Endometrial microvascular endothelial cells (primary cell): ENCODE data around the gene PI4KB. TPM values are rescaled to one million over a fixed set of nuclear protein-coding genes. Genes with fewer than 3 reads are reported as not detected.

Source experiments
- in situ Hi-C: cut with HindIII; loops from 2 replicates; pipeline ENCODE4 v1.10.0; 2017; ENCODE audit warnings: low sequenced_read_pairs, low pct_unique_long_range_greater_than_20kb; ENCODE audit errors: inconsistent ontology term
- total RNA-seq: library from RNA; depleted of rRNA; stranded (reverse); fragments of >200 nt; gene quantifications from one replicate; pipeline ENCODE4 v1.2.3, GENCODE V29; 2015; ENCODE audit errors: inconsistent ontology term

The PI4KB gene
- total RNA-seq, 1 donor from 2014 or later, result 49.6 TPM

DNA sequence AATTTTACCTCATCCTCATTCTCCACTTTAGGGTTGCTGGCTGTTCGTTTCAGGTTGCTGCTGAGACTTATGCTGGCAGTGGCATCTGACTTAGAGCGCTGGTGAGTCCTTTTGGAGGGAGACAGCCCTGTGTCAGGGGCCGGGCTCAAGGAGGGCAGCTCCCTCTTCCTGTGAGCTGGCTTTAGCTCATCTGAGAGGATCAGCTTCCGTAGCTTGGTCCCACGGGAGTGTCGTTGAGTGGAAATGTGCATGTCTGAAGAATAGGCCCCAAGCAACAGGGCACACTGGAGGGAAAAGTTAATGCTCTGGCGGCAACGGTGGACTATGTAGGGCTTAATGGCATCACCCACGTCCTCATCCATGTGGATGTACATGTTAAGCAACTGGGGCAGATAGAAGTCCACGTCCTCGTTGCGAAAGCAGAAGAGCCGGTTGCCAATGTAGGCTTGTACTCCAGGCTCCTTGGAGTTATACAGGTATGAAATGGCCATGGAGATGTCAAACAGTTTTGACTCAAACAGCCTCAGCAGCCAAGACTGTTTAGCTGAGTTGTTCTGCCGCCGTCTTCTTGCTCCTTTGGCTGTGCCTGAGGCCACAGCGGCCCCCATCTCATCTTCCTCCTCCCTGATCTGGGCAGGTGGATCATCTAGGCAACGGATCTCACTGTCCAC is 11.5 kb downstream of the PI4KB start:
- in situ Hi-C loops, result no loop called here

DNA sequence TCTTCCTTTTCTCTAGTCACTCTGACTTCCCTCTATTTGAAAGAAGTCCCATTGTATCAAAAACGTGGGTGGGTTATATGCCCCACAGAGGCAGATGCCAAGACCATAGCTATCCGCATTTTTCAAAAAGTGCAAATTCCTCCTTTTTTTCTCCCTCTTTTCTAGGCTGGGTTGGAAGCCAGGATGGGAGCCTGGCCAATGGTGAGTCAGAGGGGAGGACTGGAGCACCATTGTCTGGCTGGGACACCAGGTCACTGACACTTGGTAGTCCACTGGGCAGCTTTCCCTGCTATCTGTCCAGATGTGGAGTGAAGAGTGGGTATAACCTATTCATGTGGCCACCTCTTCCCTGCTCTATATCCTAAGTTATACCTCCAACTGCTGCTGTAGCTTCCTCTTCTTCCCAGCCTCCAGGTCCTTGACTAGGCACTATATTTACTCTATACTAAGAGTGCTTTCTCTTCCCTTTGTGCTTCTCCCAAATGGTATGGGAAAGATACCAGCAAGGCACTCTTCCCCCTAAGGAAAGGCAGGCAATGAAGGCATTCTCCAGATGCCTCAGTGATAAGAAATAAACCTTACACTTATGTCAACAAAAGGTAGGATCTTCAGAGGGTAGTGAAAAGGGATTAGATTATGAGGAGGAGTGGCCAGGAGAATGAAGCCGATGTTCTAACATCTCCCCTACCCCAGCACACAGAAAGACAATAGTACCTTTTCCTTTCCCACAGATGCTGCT is 12.9 kb downstream of the PI4KB start:
- in situ Hi-C loops, result no loop called here

DNA sequence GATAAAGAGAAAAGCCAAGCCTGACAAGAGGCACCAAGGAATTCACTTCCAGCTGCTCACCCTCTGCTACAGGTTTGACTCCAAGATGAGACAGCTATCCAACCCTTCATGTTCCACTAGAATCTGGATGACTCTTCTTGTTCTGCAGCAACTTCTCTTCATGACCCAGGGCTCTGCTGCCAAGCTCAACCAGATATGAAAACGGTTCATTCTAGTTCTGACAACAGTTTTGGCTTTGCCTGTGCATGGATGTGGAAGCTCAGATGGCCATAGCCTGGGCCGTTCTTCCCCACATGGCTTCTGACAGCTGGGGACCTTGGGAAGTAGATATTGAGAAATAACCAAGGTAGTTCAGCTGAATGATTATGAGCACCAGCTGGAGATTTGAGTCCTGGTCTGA is 13.7 kb downstream of the PI4KB start:
- in situ Hi-C loops, result no loop called here

DNA sequence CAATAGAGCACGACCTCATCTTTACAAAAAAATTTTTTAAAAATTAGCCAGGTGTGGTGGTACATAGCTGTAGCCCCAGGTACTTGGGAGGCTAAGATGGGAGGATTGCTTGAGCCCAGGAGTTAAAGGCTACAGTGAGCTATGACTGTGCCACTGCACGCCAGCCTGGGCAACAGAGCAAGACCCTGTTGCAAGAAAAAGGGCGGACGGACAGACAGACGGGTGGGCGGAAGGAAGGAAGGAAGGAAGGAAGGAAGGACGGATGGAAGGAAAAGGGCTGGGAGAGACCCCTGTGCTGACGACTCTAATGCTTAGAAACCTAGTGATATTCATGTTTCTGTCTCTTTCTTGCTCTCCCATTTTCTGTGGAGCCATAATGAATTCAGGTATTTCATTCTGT is 14.4 kb downstream of the PI4KB start:
- in situ Hi-C loops, result no loop called here

DNA sequence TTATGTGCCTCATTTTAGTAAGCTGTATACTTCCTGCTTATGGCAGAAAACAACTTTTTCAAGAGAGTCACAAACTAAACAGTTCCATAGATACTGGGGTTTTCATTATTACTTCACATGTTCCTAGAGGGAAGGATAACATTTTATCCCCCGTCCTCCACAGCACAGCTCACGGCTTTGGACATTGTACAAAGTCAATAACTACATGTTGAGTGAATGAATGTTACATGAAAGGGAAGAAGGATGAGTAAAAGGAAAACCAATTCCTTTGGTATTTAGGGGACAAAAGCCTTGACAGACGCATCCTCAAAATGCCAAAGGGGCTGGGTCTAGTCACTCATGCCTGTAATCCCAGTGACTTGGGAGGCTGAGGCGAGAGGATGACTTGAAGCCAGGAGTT is 14.8 kb downstream of the PI4KB start:
- in situ Hi-C loops, result no loop called here

DNA sequence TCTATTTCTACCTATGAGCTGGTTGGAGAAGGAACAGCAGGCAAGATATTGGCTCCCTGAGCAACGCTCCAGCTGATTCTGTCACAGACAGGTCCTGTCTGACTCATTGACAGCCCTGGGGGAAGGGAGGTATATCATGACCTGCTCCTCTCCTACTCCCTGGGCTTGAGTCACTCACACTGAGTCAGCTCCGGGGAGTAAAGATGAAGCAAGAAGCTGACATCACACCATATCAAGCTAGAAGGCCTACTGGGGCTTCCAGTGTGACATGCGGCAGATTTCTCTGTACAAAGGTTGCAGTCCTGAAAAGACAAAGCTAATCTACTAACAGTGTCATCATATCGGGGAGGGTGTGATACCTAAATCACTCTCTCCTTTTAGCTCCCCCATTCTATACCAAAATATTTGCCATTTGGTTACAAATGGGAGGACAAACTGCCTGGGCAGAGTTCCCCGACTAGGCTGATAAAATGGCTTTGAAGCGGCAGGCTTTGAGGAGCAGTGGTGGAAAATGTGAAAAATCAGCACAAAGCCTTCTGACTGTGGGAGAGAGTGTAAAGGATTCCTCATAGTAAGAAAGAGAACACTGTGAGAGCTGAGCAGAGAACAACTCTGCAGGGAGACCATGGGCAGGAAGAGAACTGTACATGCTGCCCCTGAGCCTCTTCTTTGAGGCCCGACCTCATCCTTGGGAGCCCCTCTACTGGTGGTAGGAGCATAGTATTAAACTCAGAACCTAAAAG is 15.5 kb downstream of the PI4KB start:
- in situ Hi-C loops, result no loop called here

DNA sequence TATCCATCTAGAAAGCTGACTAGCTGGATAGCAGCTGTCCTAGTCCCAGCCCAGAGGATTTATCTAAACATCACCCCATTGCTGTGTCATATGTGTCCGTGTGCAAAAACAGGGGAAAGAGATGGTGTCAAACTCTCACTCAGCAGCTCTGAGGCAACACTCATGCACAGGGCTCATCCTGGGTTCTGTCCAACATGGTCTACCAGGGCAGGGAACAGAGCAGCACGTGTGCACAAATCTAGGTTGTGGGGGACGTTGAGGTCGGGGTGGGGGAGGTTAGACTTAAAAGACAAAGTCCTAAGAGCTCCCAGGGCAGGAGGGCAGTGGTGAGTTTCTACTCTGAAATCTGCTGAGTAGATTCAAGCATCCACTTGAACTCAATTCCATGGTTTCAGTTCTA is 16.2 kb downstream of the PI4KB start:
- in situ Hi-C loops, result no loop called here

DNA sequence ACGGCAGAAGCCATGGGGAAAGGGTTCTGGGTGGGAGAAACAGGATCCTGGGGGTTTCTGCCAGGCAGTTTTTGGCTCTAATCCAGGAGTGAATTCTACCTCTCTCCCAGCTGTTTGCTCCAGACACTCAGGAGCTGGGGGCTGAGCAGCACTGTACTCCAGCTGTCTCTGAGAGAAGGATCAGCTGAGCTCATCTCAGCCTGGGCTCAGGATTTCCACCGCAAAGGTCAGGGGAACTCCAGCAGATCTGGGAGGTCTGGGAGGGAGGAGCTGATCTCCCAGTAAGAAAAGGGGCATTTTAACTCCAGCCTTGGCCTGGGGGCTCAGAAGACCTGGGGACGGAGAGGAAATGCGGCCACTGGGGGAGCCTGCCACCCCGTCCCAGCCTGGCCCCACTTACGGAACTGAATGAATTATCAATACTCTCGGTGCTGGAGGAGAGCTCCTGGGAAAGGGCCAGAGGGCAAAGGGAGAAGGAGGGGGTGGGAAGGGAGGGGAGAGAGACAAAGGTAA is 17.3 kb downstream of the PI4KB start:
- in situ Hi-C loops, result no loop called here

DNA sequence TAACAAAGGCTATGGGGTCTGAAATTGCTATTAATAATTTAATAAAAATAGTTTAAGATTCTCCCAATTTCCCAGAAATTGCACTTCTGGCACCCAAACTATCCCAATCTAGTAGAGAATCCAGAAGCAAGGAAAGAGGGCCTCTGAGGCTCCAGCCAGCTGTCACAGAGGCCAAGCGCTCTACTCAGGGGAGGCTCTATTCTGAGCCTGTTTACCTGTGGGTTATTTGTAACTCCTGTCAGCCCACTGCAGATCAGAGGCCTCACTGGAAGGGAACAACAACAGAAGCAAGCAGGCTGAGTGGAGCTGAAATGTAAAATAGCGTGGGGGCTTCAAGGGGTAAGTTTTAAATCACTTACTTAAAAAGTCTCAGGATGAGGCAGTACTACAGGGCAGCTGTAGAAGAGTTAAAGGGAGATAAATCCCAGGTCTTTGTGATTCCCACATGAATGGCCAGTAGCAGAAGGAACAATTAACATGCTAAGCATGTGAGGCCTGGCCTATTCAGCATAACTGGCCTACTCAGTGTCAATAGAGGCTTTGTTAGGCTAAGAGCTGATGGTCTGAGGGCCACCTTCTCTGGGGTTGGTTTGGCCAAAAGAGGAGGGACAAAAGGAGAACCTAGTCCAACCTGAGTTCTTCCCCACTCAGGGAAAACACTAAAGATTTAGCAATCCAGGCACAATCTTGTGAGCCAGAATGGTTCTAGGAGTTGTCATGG is 32.3 kb downstream of the PI4KB start:
- in situ Hi-C loops, result no loop called here

DNA sequence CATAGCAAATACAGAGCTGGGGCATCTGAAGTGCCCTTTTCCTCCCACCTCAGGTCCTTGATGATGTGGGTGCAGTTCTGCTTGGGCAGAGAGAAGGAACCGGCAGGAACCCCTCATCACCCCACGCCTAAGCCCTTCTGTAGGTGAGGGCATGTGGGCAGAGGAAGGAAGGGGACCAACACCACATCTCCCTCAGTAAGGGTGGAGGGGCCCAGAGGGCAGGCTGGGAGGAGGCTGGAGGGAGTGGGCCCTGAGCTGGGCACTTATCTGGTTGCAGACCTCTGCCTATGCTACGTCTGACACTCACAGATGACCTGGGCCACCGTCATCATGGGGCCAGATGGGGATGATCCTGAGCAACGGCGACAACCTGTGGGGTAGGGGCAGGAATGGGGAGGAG is 34.1 kb downstream of the PI4KB start:
- in situ Hi-C loops, result no loop called here

DNA sequence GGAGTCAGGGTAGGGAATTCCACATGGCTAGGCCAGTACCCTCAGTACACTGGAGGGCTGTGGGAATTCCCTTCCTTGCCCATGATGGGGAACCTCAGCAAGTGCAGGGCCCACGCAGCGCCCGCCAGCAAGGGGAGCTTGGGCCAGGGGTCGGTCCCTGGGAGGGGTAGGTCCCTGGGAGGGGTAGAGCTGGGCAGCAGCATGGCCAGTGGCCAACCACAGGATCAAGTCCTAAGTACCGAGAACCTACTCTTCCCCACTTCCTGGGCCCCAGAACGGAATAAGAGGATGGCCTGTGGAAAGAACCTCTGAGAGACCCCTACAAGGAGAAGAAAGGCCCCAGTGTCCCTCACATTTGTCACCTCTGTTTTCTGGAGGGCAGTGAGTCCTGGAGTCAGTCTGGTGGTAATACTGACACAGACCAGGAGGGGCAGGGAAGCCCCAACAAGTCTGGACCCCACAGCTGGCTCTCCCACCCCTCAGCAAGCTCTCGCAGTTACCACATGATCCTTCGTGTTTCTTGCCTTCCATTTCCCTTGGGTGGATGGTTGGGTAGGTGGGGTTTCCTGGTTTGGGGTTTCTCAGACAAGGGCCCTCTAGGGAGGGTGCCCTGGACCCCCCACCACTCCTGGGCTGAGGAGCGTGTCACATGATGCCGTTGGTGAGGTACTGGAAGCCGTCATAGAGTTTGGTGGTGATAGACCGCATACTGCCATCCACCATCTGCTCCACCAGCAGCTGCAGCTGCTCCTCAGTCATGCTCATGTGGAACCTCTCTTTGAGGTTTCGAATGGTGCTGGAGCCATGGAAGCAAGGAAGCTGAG is 34.8 kb downstream of the PI4KB start:
- in situ Hi-C loops, result no loop called here

DNA sequence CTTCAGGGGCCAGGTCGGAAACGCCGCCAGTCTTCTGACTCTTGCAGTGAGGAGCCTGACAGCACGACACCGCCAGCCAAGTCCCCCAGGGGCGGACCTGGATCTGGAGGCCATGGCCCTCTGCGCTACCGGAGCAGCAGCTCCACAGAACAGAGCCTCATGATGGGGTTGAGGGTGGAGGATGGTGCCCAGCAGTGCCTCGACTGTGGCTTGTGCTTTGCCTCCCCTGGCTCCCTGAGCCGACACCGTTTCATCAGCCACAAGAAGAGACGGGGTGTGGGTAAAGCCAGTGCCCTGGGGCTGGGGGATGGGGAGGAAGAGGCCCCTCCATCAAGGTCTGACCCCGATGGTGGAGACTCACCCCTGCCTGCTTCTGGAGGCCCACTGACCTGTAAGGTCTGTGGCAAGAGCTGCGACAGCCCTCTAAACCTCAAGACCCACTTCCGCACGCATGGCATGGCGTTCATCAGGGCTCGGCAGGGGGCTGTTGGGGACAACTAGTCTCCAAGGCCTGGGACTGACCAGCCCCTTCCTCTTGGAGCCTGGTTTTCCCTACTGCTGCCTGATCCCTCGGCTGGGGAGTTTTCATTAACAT is 36.4 kb downstream of the PI4KB start:
- in situ Hi-C loops, result no loop called here

DNA sequence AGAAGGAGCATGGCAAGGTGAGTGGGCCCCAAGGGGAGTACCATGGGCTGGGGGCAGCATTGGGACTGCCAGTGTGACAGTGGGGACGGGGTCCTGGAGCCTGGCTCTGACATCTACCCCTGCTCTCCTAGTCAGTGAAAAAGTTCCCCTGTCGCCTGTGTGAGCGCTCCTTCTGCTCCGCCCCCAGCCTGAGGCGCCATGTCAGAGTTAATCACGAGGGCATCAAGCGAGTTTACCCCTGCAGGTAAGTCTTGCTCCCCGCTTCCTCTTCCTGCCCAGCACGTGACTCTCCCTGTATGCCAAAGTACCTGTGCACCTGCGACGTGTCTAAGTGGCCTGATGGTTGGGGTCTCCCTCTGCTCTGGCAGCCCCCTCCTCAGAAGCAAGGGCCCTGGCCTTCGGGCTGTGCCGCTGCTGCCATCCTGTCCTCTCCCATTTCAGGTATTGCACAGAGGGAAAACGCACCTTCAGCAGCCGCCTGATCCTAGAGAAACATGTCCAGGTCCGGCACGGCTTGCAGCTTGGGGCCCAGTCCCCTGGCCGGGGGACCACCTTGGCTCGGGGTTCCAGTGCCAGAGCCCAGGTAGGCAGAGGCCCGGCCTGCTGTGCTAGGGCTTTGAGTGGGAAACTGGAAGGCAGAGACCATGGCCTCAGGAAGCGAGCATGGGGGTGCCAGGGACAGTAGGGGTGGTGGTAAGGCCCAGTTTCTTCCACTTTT is 37.1 kb downstream of the PI4KB start:
- in situ Hi-C loops, result no loop called here

DNA sequence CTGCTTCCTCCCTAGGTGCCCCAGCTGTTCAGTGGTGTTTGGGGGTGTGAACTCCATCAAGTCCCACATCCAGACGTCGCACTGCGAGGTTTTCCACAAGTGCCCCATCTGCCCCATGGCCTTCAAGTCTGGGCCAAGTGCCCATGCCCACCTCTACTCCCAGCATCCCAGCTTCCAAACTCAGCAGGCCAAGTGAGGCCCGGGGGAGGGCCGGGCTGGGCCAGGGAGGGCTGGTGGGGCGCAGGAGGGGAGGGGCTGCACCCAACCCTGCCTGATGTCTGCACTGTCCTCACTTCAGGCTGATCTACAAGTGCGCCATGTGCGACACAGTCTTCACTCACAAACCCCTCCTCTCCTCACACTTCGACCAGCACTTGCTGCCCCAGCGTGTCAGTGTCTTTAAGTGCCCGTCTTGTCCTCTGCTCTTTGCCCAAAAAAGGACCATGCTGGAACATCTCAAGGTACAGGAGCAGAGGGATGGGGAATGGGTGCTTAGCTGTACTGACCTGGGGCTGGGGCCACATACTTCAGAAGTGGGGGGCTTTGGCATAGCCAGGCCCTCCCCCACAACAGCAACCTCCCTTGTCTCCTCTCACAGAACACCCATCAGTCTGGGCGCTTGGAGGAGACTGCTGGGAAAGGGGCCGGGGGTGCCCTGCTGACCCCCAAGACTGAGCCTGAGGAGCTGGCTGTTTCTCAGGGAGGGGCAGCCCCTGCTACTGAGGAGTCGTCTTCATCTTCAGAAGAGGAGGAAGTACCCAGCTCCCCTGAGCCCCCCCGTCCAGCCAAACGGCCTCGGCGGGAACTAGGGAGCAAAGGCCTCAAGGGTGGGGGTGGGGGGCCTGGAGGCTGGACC is 37.9 kb downstream of the PI4KB start:
- in situ Hi-C loops, result no loop called here

DNA sequence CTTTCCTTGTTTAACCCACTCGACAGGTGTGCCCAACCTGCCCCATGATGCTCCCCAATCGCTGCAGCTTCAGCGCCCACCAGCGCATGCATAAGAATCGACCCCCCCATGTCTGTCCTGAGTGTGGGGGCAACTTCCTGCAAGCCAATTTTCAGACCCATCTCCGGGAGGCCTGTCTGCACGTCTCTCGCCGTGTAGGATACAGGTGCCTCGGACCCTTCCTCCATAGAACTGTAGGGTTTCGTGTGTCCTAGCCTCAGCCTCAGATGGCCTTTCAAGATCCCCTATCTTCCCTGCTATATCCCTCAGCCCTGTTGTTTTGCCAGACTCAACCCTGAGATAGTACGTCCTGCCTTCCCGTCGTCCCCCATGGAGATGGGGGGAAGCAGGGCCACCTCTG is 38.7 kb downstream of the PI4KB start:
- in situ Hi-C loops, result no loop called here

DNA sequence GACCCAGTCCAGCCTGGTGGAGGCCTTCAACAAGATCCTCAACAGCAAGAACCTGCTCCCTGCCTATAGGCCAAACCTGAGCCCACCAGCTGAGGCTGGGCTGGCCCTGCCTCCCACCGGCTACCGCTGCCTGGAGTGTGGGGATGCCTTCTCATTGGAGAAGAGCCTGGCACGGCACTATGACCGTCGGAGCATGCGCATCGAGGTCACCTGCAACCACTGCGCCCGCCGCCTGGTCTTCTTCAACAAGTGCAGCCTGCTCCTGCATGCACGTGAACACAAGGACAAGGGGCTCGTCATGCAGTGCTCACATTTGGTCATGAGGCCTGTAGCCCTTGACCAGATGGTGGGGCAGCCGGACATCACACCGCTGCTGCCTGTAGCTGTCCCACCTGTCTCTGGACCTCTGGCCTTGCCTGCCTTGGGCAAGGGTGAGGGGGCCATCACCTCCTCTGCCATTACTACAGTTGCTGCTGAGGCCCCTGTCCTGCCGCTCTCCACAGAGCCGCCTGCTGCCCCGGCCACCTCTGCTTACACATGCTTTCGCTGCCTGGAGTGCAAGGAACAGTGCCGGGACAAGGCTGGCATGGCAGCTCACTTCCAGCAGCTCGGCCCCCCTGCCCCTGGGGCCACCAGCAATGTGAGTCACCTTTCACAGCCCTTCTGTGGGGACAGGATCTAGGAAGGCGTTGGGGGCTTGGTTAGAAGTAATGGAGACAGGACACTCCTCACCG is 39.3 kb downstream of the PI4KB start:
- in situ Hi-C loops, result no loop called here
